Measurements from ENCODE around the gene MT1HL1. TPM values are rescaled to one million over a fixed set of nuclear protein-coding genes. Genes with fewer than 3 reads are reported as not detected.

MT1HL1 gene
- total RNA-seq, result not detected

GRCh38 chr1:237004116-237004515 lies at the start of gene MT1HL1:
Gene MT1HL1, minus strand, starts transcription at chr1:237004441. Its CDS starts 69 bp downstream, at chr1:237004372.
- H3K4me1 ChIP-seq, result peaks cover 0 to 3% of the 10 kb centered on the region in 2 donors
- H3K36me3 ChIP-seq, result no peaks in the 10 kb centered on the region
- H3K9me3 ChIP-seq, result no peaks in the 10 kb centered on the region
- no peaks in the 10 kb centered on the region for H3K27me3 ChIP-seq
- H3K4me3 ChIP-seq, result no peak within 1 kb of the TSS
- intact Hi-C loops (cut with DNase I), result no loop called here
- H3K27ac ChIP-seq, result no peak within 1 kb of the TSS
- DNase-seq (ENCODE audit: low spot score in 2 of 2), result no peak
- TF ChIP-seq CTCF (IDR thresholded peaks at IDR 0.05), result no peak

- no peak overlapping the region for H3K27ac ChIP-seq
- no peak overlapping the region for H3K4me3 ChIP-seq
- H3K36me3 ChIP-seq, result peaks cover 0 to 2% of the 10 kb centered on the region in 2 donors
- peaks cover 0 to 4% of the 10 kb centered on the region in 2 donors for H3K4me1 ChIP-seq
- H3K27me3 ChIP-seq, result no peaks in the 10 kb centered on the region
- no peak for TF ChIP-seq CTCF (IDR thresholded peaks at IDR 0.05)
- no peak for DNase-seq (ENCODE audit: low spot score in 2 of 2)
- intact Hi-C loops (cut with DNase I), result no loop called here
- H3K9me3 ChIP-seq, result no peaks in the 10 kb centered on the region
These were observed 46.7 kb upstream of the MT1HL1 start for GRCh38 chr1:237050915-237051314.

- intact Hi-C loops (cut with DNase I), result no loop called here
- Histone ChIP-seq H3K4me3 (no peak overlapping the region), H3K4me1 (peaks cover 0 to 4% of the 10 kb centered on the region in 2 donors), H3K9me3 (no peaks in the 10 kb centered on the region), H3K27me3 (no peaks in the 10 kb centered on the region), H3K36me3 (no peaks in the 10 kb centered on the region), H3K27ac (no peak overlapping the region)
- no peak for DNase-seq (ENCODE audit: low spot score in 2 of 2)
- no peak for TF ChIP-seq CTCF (IDR thresholded peaks at IDR 0.05)
These were observed 45.9 kb upstream of the MT1HL1 start for GRCh38 chr1:237050185-237050584.

GRCh38 chr1:237048803-237049202 lies 44.6 kb upstream of the MT1HL1 start:
- Histone ChIP-seq H3K27me3 (no peaks in the 10 kb centered on the region), H3K27ac (no peak overlapping the region), H3K4me3 (no peak overlapping the region), H3K9me3 (no peaks in the 10 kb centered on the region), H3K36me3 (no peaks in the 10 kb centered on the region), H3K4me1 (peaks cover 0 to 4% of the 10 kb centered on the region in 2 donors)
- DNase-seq (ENCODE audit: low spot score in 2 of 2), result no peak
- no peak for TF ChIP-seq CTCF (IDR thresholded peaks at IDR 0.05)
- intact Hi-C loops (cut with DNase I), result loop anchor here (10.0 kb wide), 1 partner anchor 154 kb away; no protein-coding TSS in a partner anchor

GRCh38 chr1:237045278-237046016 lies 41.2 kb upstream of the MT1HL1 start:
- Histone ChIP-seq H3K36me3 (no peaks in the 10 kb centered on the region), H3K4me3 (peak overlapping the region in 1 of 2 donors; percentile 1), H3K9me3 (no peaks in the 10 kb centered on the region), H3K4me1 (peaks cover 0 to 4% of the 10 kb centered on the region in 2 donors), H3K27ac (no peak overlapping the region), H3K27me3 (no peaks in the 10 kb centered on the region)
- DNase-seq (ENCODE audit: low spot score in 2 of 2), result no peak
- intact Hi-C loops (cut with DNase I), result loop anchor here (2.0 to 10.0 kb wide), 2 partner anchors 65 to 151 kb away; no protein-coding TSS in a partner anchor
- no peak for TF ChIP-seq CTCF (IDR thresholded peaks at IDR 0.05)

Data from ascending aorta (tissue), 2 donors.